Activated naive CD4-positive, alpha-beta T cell treated with anti-CD3 and anti-CD28 coated beads, Interleukin-2, amount 10 ng/mL, durations not matched to agents 7 days and 5 days (primary cell): ENCODE results near the gene ECD.
"Not testable (repeated sequence)": the region's sequence is repeated elsewhere in the genome, so short reads cannot be mapped to it uniquely, and the experiment has no call there.

Experiments
- CTCF ChIA-PET: fragments of 350-600 bp; sonication (Branson Sonifier 250); formaldehyde crosslinking; loops from one replicate; lab custom pipeline; 2021; ENCODE audit warnings: antibody characterized with exemption; lab: Charles Lee
- DNase-seq: peaks from one replicate; pipeline ENCODE4 v3.0.0-alpha.2; 2020
- H3K27ac Mint-ChIP-seq: one replicate; pipeline ENCODE4 v1.8.0; 2021; ENCODE audit warnings: mild to moderate bottlenecking, moderate library complexity, mixed read lengths
- H3K27me3 Mint-ChIP-seq: one replicate; pipeline ENCODE4 v1.8.0; 2021; ENCODE audit warnings: mild to moderate bottlenecking, mixed read lengths
- H3K36me3 Mint-ChIP-seq: one replicate; pipeline ENCODE4 v1.8.0; 2021; ENCODE audit warnings: mixed read lengths
- H3K4me1 Mint-ChIP-seq: one replicate; pipeline ENCODE4 v1.8.0; 2021; ENCODE audit warnings: mixed read lengths
- H3K4me3 Mint-ChIP-seq: one replicate; pipeline ENCODE4 v1.8.0; 2021; ENCODE audit warnings: mild to moderate bottlenecking, moderate library complexity, mixed read lengths
- H3K9me3 Mint-ChIP-seq: one replicate; pipeline ENCODE4 v1.8.0; 2021; ENCODE audit warnings: mixed read lengths

The ECD gene

GRCh38 chr10:73174148-73174925 lies 6.5 kb upstream of the ECD start:
- no peak for DNase-seq
- Mint-ChIP-seq H3K27me3 (no peaks in the 10 kb centered on the region), H3K4me1 (no peaks in the 10 kb centered on the region), H3K27ac (no peak overlapping the region), H3K9me3 (no peaks in the 10 kb centered on the region), H3K4me3 (no peak overlapping the region), H3K36me3 (peaks cover 7% of the 10 kb centered on the region)
- CTCF ChIA-PET, result no interaction called here

GRCh38 chr10:73172867-73173266 lies 5.1 kb upstream of the ECD start:
- H3K4me3 Mint-ChIP-seq, result no peak overlapping the region
- no peak for DNase-seq
- H3K4me1 Mint-ChIP-seq, result peaks cover 6% of the 10 kb centered on the region
- H3K27me3 Mint-ChIP-seq, result peaks cover under 1% of the 10 kb centered on the region
- peaks cover 7% of the 10 kb centered on the region for H3K36me3 Mint-ChIP-seq
- CTCF ChIA-PET, result no interaction called here
- no peak overlapping the region for H3K27ac Mint-ChIP-seq
- H3K9me3 Mint-ChIP-seq, result no peaks in the 10 kb centered on the region

- no peak for DNase-seq
- CTCF ChIA-PET, result interaction anchor here (0.6 to 2.5 kb wide), 5 partner anchors 9 to 475 kb away, joined by 3 to 8 read pairs (median 3); no protein-coding TSS in a partner anchor
- peaks cover 3% of the 10 kb centered on the region for H3K27me3 Mint-ChIP-seq
- peak overlapping the region; percentile 54 for H3K4me3 Mint-ChIP-seq
- no peaks in the 10 kb centered on the region for H3K9me3 Mint-ChIP-seq
- H3K36me3 Mint-ChIP-seq, result peaks cover 17% of the 10 kb centered on the region
- peak overlapping the region; percentile 45 for H3K27ac Mint-ChIP-seq
- peaks cover 33% of the 10 kb centered on the region for H3K4me1 Mint-ChIP-seq
These were observed 1.5 kb upstream of the ECD start for GRCh38 chr10:73169320-73169719.

GRCh38 chr10:73168465-73168803 lies 626 bp upstream of the ECD start:
- Mint-ChIP-seq H3K4me3 (peak overlapping the region; percentile 99), H3K36me3 (peaks cover 17% of the 10 kb centered on the region), H3K27ac (peak overlapping the region; percentile 92), H3K4me1 (peaks cover 39% of the 10 kb centered on the region), H3K9me3 (no peaks in the 10 kb centered on the region), H3K27me3 (peaks cover 3% of the 10 kb centered on the region)
- no peak for DNase-seq
- CTCF ChIA-PET, result interaction anchor here (1.0 to 1.7 kb wide), 3 partner anchors 8 to 72 kb away, joined by 3 to 10 read pairs (median 6); partner anchors contain the start of gene P4HA1

GRCh38 chr10:73167458-73167782 lies 388 bp downstream of the ECD start:
- no peak for DNase-seq
- peaks cover 21% of the 10 kb centered on the region for H3K36me3 Mint-ChIP-seq
- H3K4me1 Mint-ChIP-seq, result peaks cover 45% of the 10 kb centered on the region
- H3K27me3 Mint-ChIP-seq, result peaks cover 3% of the 10 kb centered on the region
- CTCF ChIA-PET, result interaction anchor here (1.7 kb wide), 1 partner anchor 9 kb away, joined by 10 read pairs; no protein-coding TSS in a partner anchor
- no peaks in the 10 kb centered on the region for H3K9me3 Mint-ChIP-seq
- peak overlapping the region; percentile 99 for H3K4me3 Mint-ChIP-seq
- H3K27ac Mint-ChIP-seq, result peak overlapping the region; percentile 99

- DNase-seq, result no peak
- Mint-ChIP-seq H3K4me1 (peaks cover 48% of the 10 kb centered on the region), H3K36me3 (peaks cover 25% of the 10 kb centered on the region), H3K4me3 (peak overlapping the region; percentile 99), H3K9me3 (no peaks in the 10 kb centered on the region), H3K27me3 (peaks cover 3% of the 10 kb centered on the region), H3K27ac (peak overlapping the region; percentile 99)
- CTCF ChIA-PET, result no interaction called here
These were observed 836 bp downstream of the ECD start for GRCh38 chr10:73166972-73167371.

- H3K27ac Mint-ChIP-seq, result no peak overlapping the region
- H3K4me3 Mint-ChIP-seq, result no peak overlapping the region
- CTCF ChIA-PET, result no interaction called here
- no peaks in the 10 kb centered on the region for H3K9me3 Mint-ChIP-seq
- H3K36me3 Mint-ChIP-seq, result peaks cover 44% of the 10 kb centered on the region
- peaks cover 64% of the 10 kb centered on the region for H3K4me1 Mint-ChIP-seq
- DNase-seq, result no peak
- peaks cover 3% of the 10 kb centered on the region for H3K27me3 Mint-ChIP-seq
These were observed 4.7 kb downstream of the ECD start for GRCh38 chr10:73163096-73163495.

- Mint-ChIP-seq H3K9me3 (no peaks in the 10 kb centered on the region), H3K36me3 (peaks cover 39% of the 10 kb centered on the region), H3K4me1 (peaks cover 50% of the 10 kb centered on the region), H3K27me3 (no peaks in the 10 kb centered on the region), H3K27ac (no peak overlapping the region), H3K4me3 (no peak overlapping the region)
- CTCF ChIA-PET, result no interaction called here
- DNase-seq, result no peak
These were observed 6.1 kb downstream of the ECD start for GRCh38 chr10:73161662-73162061.

- CTCF ChIA-PET, result interaction anchor here (1.0 kb wide), 1 partner anchor 8 kb away, joined by 3 read pairs; no protein-coding TSS in a partner anchor
- H3K4me1 Mint-ChIP-seq, result peaks cover 45% of the 10 kb centered on the region
- no peak overlapping the region for H3K27ac Mint-ChIP-seq
- no peak overlapping the region for H3K4me3 Mint-ChIP-seq
- H3K9me3 Mint-ChIP-seq, result no peaks in the 10 kb centered on the region
- no peaks in the 10 kb centered on the region for H3K27me3 Mint-ChIP-seq
- DNase-seq, result no peak
- H3K36me3 Mint-ChIP-seq, result peaks cover 42% of the 10 kb centered on the region
These were observed 6.7 kb downstream of the ECD start for GRCh38 chr10:73161079-73161478.

- Mint-ChIP-seq H3K27me3 (no peaks in the 10 kb centered on the region), H3K9me3 (no peaks in the 10 kb centered on the region), H3K4me1 (peaks cover 35% of the 10 kb centered on the region), H3K4me3 (no peak overlapping the region), H3K27ac (no peak overlapping the region), H3K36me3 (peaks cover 42% of the 10 kb centered on the region)
- CTCF ChIA-PET, result interaction anchor here (0.5 to 3.8 kb wide), 8 partner anchors 9 to 98 kb away, joined by 3 to 29 read pairs (median 6); partner anchors contain the start of genes ECD, FAM149B1, NUDT13 and P4HA1
- peak; percentile 75 for DNase-seq
These were observed 8.7 kb downstream of the ECD start for GRCh38 chr10:73159038-73159648.

GRCh38 chr10:73156054-73156453 lies 11.8 kb downstream of the ECD start:
- Mint-ChIP-seq H3K4me3 (no peak overlapping the region), H3K27me3 (no peaks in the 10 kb centered on the region), H3K27ac (no peak overlapping the region), H3K4me1 (peaks cover 11% of the 10 kb centered on the region), H3K36me3 (peaks cover 44% of the 10 kb centered on the region), H3K9me3 (no peaks in the 10 kb centered on the region)
- no peak for DNase-seq
- CTCF ChIA-PET, result no interaction called here

GRCh38 chr10:73152009-73152408 lies 15.8 kb downstream of the ECD start:
- DNase-seq, result no peak
- no peaks in the 10 kb centered on the region for H3K9me3 Mint-ChIP-seq
- peaks cover 56% of the 10 kb centered on the region for H3K36me3 Mint-ChIP-seq
- H3K4me1 Mint-ChIP-seq, result no peaks in the 10 kb centered on the region
- H3K4me3 Mint-ChIP-seq, result no peak overlapping the region
- no peak overlapping the region for H3K27ac Mint-ChIP-seq
- CTCF ChIA-PET, result interaction anchor here (0.8 kb wide), 1 partner anchor 8 kb away, joined by 4 read pairs; no protein-coding TSS in a partner anchor
- H3K27me3 Mint-ChIP-seq, result no peaks in the 10 kb centered on the region

- H3K4me3 Mint-ChIP-seq, H3K27ac Mint-ChIP-seq, H3K9me3 Mint-ChIP-seq, H3K4me1 Mint-ChIP-seq, DNase-seq, H3K27me3 Mint-ChIP-seq: not testable (repeated sequence)
- CTCF ChIA-PET, result interaction anchor here (0.8 kb wide), 1 partner anchor 9 kb away, joined by 4 read pairs; no protein-coding TSS in a partner anchor
- H3K36me3 Mint-ChIP-seq, result peaks cover 51% of the 10 kb centered on the region
These were observed 17.0 kb downstream of the ECD start for GRCh38 chr10:73150633-73151413.

GRCh38 chr10:73141603-73142002 lies 26.2 kb downstream of the ECD start:
- CTCF ChIA-PET, result no interaction called here
- H3K27me3 Mint-ChIP-seq, result no peaks in the 10 kb centered on the region
- H3K4me3 Mint-ChIP-seq, result no peak overlapping the region
- no peak for DNase-seq
- peaks cover 37% of the 10 kb centered on the region for H3K36me3 Mint-ChIP-seq
- no peak overlapping the region for H3K27ac Mint-ChIP-seq
- H3K9me3 Mint-ChIP-seq, result no peaks in the 10 kb centered on the region
- H3K4me1 Mint-ChIP-seq, result no peaks in the 10 kb centered on the region
